T follicular helper cell (primary cell): Measurements from ENCODE around the gene UBP1.
"Not testable (repeated sequence)": the region's sequence is repeated elsewhere in the genome, so short reads cannot be mapped to it uniquely, and the experiment has no call there.

Experiments used
- DNase-seq: peaks from one replicate; pipeline ENCODE4 v3.0.0-alpha.2; 2020; ENCODE audit warnings: low read depth

UBP1 gene

GRCh38 chr3:33437556-33438283, 2.5 kb downstream of the UBP1 start:
- DNase-seq = no peak

DNA sequence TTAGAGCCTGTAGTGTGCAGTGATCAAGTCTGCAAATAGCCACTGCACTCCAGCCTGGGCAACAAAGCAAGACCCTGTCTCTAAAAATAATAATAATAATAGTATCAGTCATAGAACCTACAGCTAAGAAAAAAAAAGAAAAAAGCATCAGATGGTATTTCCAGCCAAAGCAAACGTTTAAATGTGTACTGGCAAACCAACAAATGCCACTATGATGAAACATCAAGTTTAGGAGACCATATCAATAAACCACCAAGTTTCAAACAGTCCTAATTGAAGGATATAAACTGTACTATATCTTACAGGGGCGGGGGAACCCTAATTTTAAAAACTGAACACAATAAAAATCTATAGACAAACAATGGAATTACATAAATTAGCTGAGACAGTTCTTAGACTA, 6.4 kb downstream of the UBP1 start:
- DNase-seq = no peak

DNA sequence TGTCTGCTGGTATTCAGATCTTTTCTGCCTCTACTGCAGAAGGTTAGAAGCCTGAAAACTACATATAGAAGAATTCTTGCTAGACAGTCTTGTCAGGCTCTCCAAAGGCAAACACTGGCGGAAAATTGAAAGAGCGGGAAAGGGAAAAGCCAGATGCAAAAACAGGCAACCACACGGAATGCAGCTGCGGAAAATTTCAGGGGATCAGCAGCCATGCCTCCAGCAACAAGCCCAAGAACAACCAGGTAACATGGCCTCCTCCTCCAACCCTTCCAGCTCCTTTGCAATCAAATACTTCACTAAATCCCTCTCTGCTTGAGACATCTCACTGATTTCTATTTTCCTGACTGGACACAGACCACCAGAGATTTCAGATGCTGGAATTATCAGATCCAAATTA, 9.6 kb downstream of the UBP1 start:
- DNase-seq = no peak

DNA sequence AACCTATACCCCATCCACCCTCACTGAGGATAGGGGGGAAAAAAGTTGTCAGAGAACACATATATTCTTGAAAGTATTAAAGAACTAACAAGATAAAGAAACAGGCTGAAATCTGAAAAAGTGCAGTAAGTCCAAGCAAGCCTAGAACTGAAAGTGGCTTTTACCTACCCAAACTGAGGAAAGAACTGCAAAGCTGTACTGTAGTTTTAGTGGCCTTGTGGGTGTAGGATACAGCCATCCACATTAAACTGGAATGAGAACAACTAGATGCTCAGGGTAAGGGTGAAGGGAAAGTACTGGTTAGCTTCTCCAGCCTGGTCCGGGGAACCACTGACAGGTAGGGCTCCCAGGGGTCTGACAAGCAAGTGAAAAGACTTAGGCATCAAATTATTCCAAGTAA, 10.1 kb downstream of the UBP1 start:
- DNase-seq = no peak

- DNase-seq = not testable (repeated sequence)
Measured at GRCh38 chr3:33429306-33429705, 10.9 kb downstream of the UBP1 start.

GRCh38 chr3:33428734-33429133, 11.5 kb downstream of the UBP1 start:
- DNase-seq = no peak

- DNase-seq = no peak
Measured at GRCh38 chr3:33426630-33427317, 13.4 kb downstream of the UBP1 start.

DNA sequence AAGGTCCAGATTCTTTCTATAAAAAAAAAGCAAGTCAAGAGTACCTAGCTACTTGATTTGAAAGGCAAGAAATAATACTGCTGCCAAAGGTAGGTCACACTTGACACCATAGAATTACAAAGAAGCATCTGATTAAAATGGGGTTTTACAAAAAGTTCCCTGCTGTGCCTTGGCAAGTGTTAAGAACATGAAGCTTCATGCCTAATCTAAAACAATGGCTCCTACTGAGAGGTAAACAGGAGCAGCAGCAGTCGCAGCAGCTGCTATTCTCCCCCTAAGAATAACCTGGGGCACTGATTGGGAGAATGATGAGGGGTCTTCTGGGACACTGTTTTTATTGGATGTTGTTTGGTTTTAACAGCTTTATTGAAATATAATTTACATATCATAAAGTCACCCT, 14.1 kb downstream of the UBP1 start:
- DNase-seq = no peak

GRCh38 chr3:33425453-33425852, 14.8 kb downstream of the UBP1 start:
- no peak for DNase-seq

DNA sequence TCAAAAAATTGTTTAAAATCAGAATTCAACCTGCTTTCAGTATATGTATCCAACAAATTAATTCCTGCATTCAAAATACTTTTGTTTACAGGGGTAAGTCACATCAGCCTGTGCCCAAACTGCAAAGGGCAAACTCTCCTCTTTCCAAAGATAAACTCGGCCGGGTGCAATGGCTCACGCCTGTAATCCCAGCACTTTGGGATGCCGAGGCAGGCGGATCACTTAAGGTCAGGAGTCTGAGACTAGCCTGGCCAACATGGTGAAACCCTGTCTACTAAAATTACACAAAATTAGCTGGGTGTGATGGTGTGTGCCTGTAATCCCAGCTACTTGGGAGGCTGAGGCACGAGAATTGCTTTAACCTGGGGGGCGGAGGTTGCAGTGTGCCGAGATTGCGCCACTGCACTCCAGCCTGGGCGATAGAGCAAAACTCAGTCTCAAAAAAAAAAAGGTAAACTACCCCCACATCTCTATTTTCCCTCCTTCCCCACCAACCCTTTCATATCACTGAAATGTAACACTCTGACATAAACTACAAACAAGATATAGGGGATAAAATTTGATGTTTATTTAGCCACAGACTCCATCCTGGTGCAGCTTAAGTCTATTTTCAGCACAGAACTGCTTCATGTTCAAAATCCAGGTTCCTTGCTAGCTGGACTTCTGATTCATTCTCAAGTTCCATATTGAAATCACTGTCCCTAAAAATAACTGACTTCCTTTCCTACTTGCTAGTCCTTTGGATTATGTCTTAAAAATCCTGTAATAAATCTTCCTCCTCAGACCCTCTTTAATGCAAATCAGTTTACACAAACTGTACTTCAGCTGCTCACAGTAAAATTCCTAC, 15.4 kb downstream of the UBP1 start:
- DNase-seq = no peak

DNA sequence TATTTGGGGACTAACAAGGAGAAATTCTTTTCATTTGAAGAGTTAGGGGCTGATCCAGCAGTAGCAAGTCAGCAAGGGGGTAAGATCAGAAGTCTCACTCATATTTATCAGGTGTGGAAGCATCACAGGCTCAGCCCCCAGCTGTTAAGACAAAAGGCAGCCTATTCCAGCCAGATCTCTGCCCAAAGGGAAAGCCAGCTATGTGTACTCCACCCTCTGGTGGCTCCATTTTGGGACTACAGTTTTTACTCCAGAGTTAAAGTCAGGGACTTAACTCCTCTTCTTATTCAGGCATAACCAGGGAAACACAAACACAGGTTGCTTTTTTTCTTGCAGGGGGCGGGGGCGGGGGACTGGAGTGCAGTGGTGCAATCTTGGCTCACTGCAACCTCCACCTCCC, 19.2 kb downstream of the UBP1 start:
- no peak for DNase-seq

DNA sequence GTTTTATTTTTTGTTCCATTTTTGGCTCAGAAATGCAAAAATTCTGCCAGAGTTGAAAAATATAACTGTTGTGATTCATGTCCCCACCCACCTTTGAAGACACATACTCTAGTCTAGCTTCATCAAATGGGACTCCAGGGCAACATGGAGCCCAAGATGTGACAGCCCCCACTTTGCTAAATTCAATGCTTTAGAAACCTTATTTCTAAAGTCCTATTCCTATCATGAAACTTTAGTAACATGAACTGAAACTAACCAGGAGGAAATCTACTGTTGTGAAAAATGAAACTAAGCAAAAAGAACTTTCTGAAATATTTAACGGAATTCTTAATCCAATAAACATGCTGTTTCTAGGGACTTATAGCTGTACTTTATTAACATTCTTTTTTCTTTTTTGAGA, 20.3 kb downstream of the UBP1 start:
- DNase-seq = no peak

- no peak for DNase-seq
Measured at GRCh38 chr3:33417066-33417673, 23.0 kb downstream of the UBP1 start.

- DNase-seq = not testable (repeated sequence)
Measured at GRCh38 chr3:33410816-33411215, 29.4 kb downstream of the UBP1 start.

DNA sequence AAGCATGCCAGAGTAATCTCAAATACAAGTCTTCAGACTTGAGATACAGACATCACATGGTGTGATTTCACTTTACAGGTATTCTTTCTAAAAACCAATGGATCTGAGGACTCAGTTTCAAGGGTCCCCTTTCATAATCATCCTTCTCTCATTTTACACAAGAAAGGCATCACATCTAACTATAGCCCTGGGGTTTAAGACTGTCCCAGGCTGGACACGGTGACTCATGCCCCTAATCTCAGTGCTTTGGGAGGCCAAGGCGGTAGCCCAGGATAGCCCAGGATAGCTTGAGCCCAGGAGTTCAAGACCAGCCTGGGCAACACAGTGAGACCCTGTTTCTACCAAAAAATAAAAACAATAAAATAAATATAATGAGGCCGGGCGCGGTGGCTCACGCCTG, 36.4 kb downstream of the UBP1 start:
- DNase-seq = no peak

DNA sequence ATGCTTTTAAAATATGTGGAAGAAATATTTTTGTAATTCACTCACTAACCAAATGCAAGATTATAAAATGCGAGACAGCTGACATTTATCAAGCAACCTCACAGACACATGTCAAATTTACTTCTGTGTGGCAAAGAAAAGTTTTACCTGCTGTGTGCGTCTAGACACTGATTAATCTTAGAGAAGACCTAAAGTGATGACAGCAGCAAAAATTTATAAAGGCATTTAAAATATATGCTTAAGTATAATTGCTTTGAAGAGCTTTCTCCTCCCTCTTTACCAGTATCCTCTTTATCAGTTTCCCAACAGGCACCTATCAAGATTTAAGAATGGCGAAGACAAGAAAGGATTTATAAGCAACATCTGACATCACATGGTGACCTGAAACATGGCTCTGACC, 37.3 kb downstream of the UBP1 start:
- DNase-seq = no peak

- no peak for DNase-seq
Measured at GRCh38 chr3:33401781-33402180, 38.4 kb downstream of the UBP1 start.

- DNase-seq = no peak
Measured at GRCh38 chr3:33398410-33398809, 41.8 kb downstream of the UBP1 start.

DNA sequence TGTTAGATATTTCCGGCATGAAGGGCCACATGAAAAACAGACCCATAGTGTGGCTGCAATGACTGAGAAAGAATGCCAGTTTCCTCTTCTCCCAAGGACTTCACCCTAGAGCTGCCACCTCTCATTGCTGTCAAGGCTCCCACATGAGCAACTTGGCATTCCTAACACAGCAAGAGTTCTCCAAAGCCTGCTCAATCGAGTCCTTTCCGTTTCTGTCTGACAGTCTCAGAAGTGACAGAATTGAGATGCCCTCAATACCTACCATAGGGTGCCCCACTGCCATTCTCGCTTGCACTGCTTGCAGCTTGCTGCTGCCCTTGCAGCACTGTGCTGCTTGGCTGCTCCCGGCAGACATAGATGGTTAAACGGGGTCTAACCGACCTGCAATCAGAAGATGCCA, 44.3 kb downstream of the UBP1 start:
- no peak for DNase-seq

- no peak for DNase-seq
Measured at GRCh38 chr3:33394403-33395054, 45.7 kb downstream of the UBP1 start.

GRCh38 chr3:33392703-33393125, 47.5 kb downstream of the UBP1 start:
- no peak for DNase-seq

DNA sequence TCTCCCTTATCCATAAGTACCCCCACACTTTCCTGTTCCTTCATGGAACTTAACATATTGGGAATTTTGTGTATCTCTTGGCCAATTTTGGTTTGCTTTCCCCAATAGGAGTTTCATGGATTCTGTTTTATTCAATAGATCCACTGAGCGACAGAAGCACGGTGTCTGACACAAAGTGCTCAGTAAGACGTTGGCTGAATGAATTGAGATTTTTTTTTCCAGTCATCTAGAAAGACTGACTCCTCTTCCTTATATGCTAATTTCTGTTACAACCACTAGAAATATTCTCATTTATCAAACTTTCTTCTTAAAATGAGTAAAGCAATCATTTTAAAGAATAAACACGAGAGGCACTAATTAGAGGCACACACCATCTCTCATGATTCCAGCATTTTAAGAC, 48.1 kb downstream of the UBP1 start:
- DNase-seq = no peak
